ENCODE measurements around the gene HS3ST2.

- TF ChIP-seq CTCF (IDR thresholded peaks at IDR 0.05): no peak
- no peak for TF ChIP-seq NR2C2 (CRISPR knock-in tag; IDR thresholded peaks at IDR 0.05)
- TF ChIP-seq ETV6 (CRISPR knock-in tag; IDR thresholded peaks at IDR 0.05): no peak
- no peak for TF ChIP-seq ZNF263 (CRISPR knock-in tag; IDR thresholded peaks at IDR 0.05; ENCODE audit: low read depth)
- no peak for TF ChIP-seq ATF6 (CRISPR knock-in tag; IDR thresholded peaks at IDR 0.05)
- TF ChIP-seq USF2 (CRISPR knock-in tag; IDR thresholded peaks at IDR 0.05): no peak
- TF ChIP-seq GABPB1 (CRISPR knock-in tag; IDR thresholded peaks at IDR 0.05): no peak
- no peak for TF ChIP-seq E2F1 (CRISPR knock-in tag; IDR thresholded peaks at IDR 0.05)
- TF ChIP-seq FOXJ3 (CRISPR knock-in tag; IDR thresholded peaks at IDR 0.05; ENCODE audit: borderline replicate concordance): no peak
- no peak for TF ChIP-seq FOXP4 (CRISPR knock-in tag; IDR thresholded peaks at IDR 0.05)
- no peak for TF ChIP-seq HMGA2 (CRISPR knock-in tag; IDR thresholded peaks at IDR 0.05)
- TF ChIP-seq SP1 (CRISPR knock-in tag; conservative IDR thresholded peaks at IDR 0.05): no peak
Observed at GRCh38 chr16:22764662-22765327, 49.2 kb upstream of the HS3ST2 start.
